IMR-90 (cell line): Measurements from ENCODE around the gene CCND3. TPM values are rescaled to one million over a fixed set of nuclear protein-coding genes. Genes with fewer than 3 reads are reported as not detected.

Source experiments
- ATAC-seq: fragments of 200-7000 bp; cut with Tn5 transposase; 2 replicates; pipeline ENCODE4 v1.9.1; 2020; ENCODE audit warnings: low read depth, mild to moderate bottlenecking, moderate library complexity
- BruUV-seq: library from RNA; stranded (reverse); fragments of 400-500 nt; replicated peaks from 2 replicates; lab custom pipeline; 2021; lab: Mats Ljungman, UMichigan
- CTCF ChIA-PET: fragments of 300-600 bp; formaldehyde crosslinking; extraction: SDS; loops from one replicate; lab custom pipeline; 2021; ENCODE audit warnings: antibody characterized with exemption; lab: Yijun Ruan, JAX
- POLR2A ChIA-PET: fragments of 300-600 bp; sonication (Branson Sonifier 250); formaldehyde crosslinking; loops from one replicate; lab custom pipeline; 2022; ENCODE audit warnings: antibody characterized with exemption; ENCODE audit not compliant: unreplicated experiment; lab: Charles Lee
- DNase-seq: peaks from one replicate; pipeline ENCODE4 v3.0.0; 2013
- H2AFZ ChIP-seq: replicated peaks from 2 replicates; pipeline ENCODE3; 2013; ENCODE audit warnings: low read length, mild to moderate bottlenecking; ENCODE audit not compliant: poor library complexity
- H2AK5ac ChIP-seq: 2 replicates; pipeline ENCODE4 v1.6.1; 2013; ENCODE audit warnings: low read depth, low read length, inconsistent platforms
- H2AK9ac ChIP-seq: replicated peaks from 2 replicates; pipeline ENCODE3; 2013; ENCODE audit warnings: mild to moderate bottlenecking, low read depth, low read length, moderate library complexity; ENCODE audit not compliant: poor library complexity
- H2BK120ac ChIP-seq: 2 replicates; pipeline ENCODE4 v1.6.1; 2013; ENCODE audit warnings: low read depth, low read length, inconsistent platforms
- H2BK15ac ChIP-seq: 3 replicates; pipeline ENCODE4 v1.6.1; 2013; ENCODE audit warnings: low read depth, low read length, inconsistent platforms
- H2BK20ac ChIP-seq: 2 replicates; pipeline ENCODE4 v1.6.1; 2013; ENCODE audit warnings: low read depth, mild to moderate bottlenecking, inconsistent platforms, low read length, moderate library complexity
- H2BK5ac ChIP-seq: 2 replicates; pipeline ENCODE4 v1.6.1; 2013; ENCODE audit warnings: mild to moderate bottlenecking, low read depth, low read length, inconsistent platforms; ENCODE audit not compliant: poor library complexity, severe bottlenecking
- H3K14ac ChIP-seq: replicated peaks from 2 replicates; pipeline ENCODE4 v1.6.1; 2013; ENCODE audit warnings: low read depth, low read length, inconsistent platforms
- H3K18ac ChIP-seq: 2 replicates; pipeline ENCODE4 v1.6.1; 2013; ENCODE audit warnings: low read depth, low read length, control low read depth
- H3K23ac ChIP-seq: 2 replicates; pipeline ENCODE4 v1.6.1; 2013; ENCODE audit warnings: low read depth, low read length, inconsistent platforms
- H3K27ac ChIP-seq: 2 replicates; pipeline ENCODE4 v1.5.1; 2013; ENCODE audit warnings: mild to moderate bottlenecking, control low read depth, low read length; ENCODE audit not compliant: insufficient read depth
- H3K27me3 ChIP-seq: 2 replicates; pipeline ENCODE4 v1.6.1; 2013; ENCODE audit warnings: low read length; ENCODE audit not compliant: control insufficient read depth, insufficient read depth
- H3K36me3 ChIP-seq: 2 replicates; pipeline ENCODE4 v1.6.1; 2013; ENCODE audit warnings: low read length, mixed read lengths; ENCODE audit not compliant: control insufficient read depth, insufficient read depth
- H3K4ac ChIP-seq: 2 replicates; pipeline ENCODE4 v1.6.1; 2013; ENCODE audit warnings: low read depth, low read length, inconsistent platforms
- H3K4me1 ChIP-seq: 2 replicates; pipeline ENCODE4 v1.6.1; 2013; ENCODE audit warnings: low read length, mixed read lengths; ENCODE audit not compliant: control insufficient read depth, insufficient read depth
- H3K4me2 ChIP-seq: 2 replicates; pipeline ENCODE4 v1.6.1; 2013; ENCODE audit warnings: low read depth, mild to moderate bottlenecking, control low read depth, low read length, moderate library complexity
- H3K4me3 ChIP-seq: 2 replicates; pipeline ENCODE4 v1.5.1; 2013; ENCODE audit warnings: low read depth, mild to moderate bottlenecking, control low read depth, low read length, moderate library complexity; ENCODE audit not compliant: insufficient read depth
- H3K56ac ChIP-seq: 2 replicates; pipeline ENCODE4 v1.6.1; 2013; ENCODE audit warnings: low read length, inconsistent platforms; ENCODE audit not compliant: insufficient read depth; ENCODE audit errors: extremely low read depth
- H3K79me1 ChIP-seq, 2 experiments: 2 replicates each; pipeline ENCODE4 v1.6.1; 2013; ENCODE audit warnings: low read length in 2 of 2, inconsistent platforms in 1 of 2, low read depth in 1 of 2
- H3K9ac ChIP-seq: 2 replicates; pipeline ENCODE4 v1.6.1; 2013; ENCODE audit warnings: low read depth, low read length, control low read depth
- H3K9me1 ChIP-seq: 2 replicates; pipeline ENCODE4 v1.6.1; 2013; ENCODE audit warnings: low read length, inconsistent platforms; ENCODE audit not compliant: insufficient read depth
- H3K9me3 ChIP-seq: 2 replicates; pipeline ENCODE4 v1.6.1; 2013; ENCODE audit warnings: low read length; ENCODE audit not compliant: control insufficient read depth, insufficient read depth
- H4K20me1 ChIP-seq: 2 replicates; pipeline ENCODE4 v1.6.1; 2013; ENCODE audit warnings: low read length, inconsistent platforms; ENCODE audit not compliant: insufficient read depth
- H4K5ac ChIP-seq: 2 replicates; pipeline ENCODE4 v1.6.1; 2013; ENCODE audit warnings: mild to moderate bottlenecking, low read depth, low read length, control low read depth
- H4K8ac ChIP-seq, 2 experiments: 2 replicates each; pipeline ENCODE4 v1.6.1; 2013; ENCODE audit warnings: low read depth in 2 of 2, low read length in 2 of 2, control low read depth in 1 of 2, inconsistent platforms in 1 of 2
- H4K91ac ChIP-seq: 2 replicates; pipeline ENCODE4 v1.6.1; 2013; ENCODE audit warnings: low read depth, low read length, inconsistent platforms; ENCODE audit not compliant: insufficient read depth
- BHLHE40 ChIP-seq: fragments of 150-350 bp; IDR thresholded peaks from 2 replicates; pipeline ENCODE4 v1.6.1; 2016; ENCODE audit warnings: mild to moderate bottlenecking, low read depth, low read length
- CHD1 ChIP-seq: IDR thresholded peaks from 2 replicates; pipeline ENCODE4 v1.6.1; 2012; ENCODE audit warnings: low read depth, low read length, improper control_type of control experiment
- MAFK ChIP-seq: IDR thresholded peaks from 2 replicates; pipeline ENCODE4 v1.6.1; 2012; ENCODE audit warnings: low read depth, low read length, improper control_type of control experiment
- MXI1 ChIP-seq: IDR thresholded peaks from 2 replicates; pipeline ENCODE4 v1.6.1; 2012; ENCODE audit warnings: low read depth, mild to moderate bottlenecking, low read length, moderate library complexity, borderline replicate concordance
- NFE2L2 ChIP-seq: fragments of 150-350 bp; IDR thresholded peaks from 2 replicates; pipeline ENCODE4 v1.6.1; 2016; ENCODE audit warnings: low read depth, mild to moderate bottlenecking, low read length
- RAD21 ChIP-seq: IDR thresholded peaks from 2 replicates; pipeline ENCODE4 v1.6.1; 2012; ENCODE audit warnings: low read length, improper control_type of control experiment
- RFX5 ChIP-seq: IDR thresholded peaks from 2 replicates; pipeline ENCODE4 v1.8.0; 2012; ENCODE audit warnings: low read depth, mild to moderate bottlenecking, low read length, moderate library complexity
- SMC3 ChIP-seq: fragments of 150-350 bp; IDR thresholded peaks from 2 replicates; pipeline ENCODE4 v1.6.1; 2016; ENCODE audit warnings: low read depth, mild to moderate bottlenecking, antibody characterized with exemption, low read length, moderate library complexity
- WGBS, 2 experiments: methylation state at CpG; one replicate each; pipeline versions ENCODE4 v1.1.5 to v1.1.7; 2013; ENCODE audit warnings: missing lambda C conversion rate in 2 of 2; ENCODE audit not compliant: insufficient read length in 1 of 2; ENCODE audit errors: extremely low coverage in 2 of 2; 5-methylcytosine and 5-hydroxymethylcytosine counted together
- dilution Hi-C: fragments of 300-500 bp; cut with HindIII; formaldehyde crosslinking; loops from one replicate; pipeline ENCODE4 v1.14.3; 2018; ENCODE audit warnings: low sequenced_read_pairs; ENCODE audit not compliant: unreplicated experiment
- in situ Hi-C: fragments of 300-500 bp; cut with MboI; formaldehyde crosslinking; loops from 3 replicates; pipeline ENCODE4 v1.14.3; 2019; ENCODE audit warnings: low sequenced_read_pairs, inconsistent platforms, mixed read lengths
- intact Hi-C: fragments of 100-400 bp; cut with micrococcal nuclease; formaldehyde crosslinking; loops from 2 replicates; pipeline ENCODE4 v1.10.0; 2022
- polyA plus RNA-seq, 3 experiments: library from polyadenylated mRNA; depleted of rRNA; stranded (reverse); fragments of >200 nt; gene quantifications; 2 replicates each; pipeline ENCODE4 v1.2.3, GENCODE V29; 2012; ENCODE audit warnings: low replicate concordance in 1 of 3
- total RNA-seq: library from RNA; depleted of rRNA; stranded (reverse); fragments of >200 nt; gene quantifications from 2 replicates; pipeline ENCODE4 v1.2.3, GENCODE V29; 2012
- TF ChIP-seq, protein P1 (sequence below): fragments of 150-350 bp; IDR thresholded peaks from 2 replicates; pipeline ENCODE4 v1.6.1; 2017; ENCODE audit warnings: mild to moderate bottlenecking, antibody characterized with exemption, low read length, low read depth
- TF ChIP-seq, protein P2 (sequence below): fragments of 150-350 bp; IDR thresholded peaks from 2 replicates; pipeline ENCODE4 v1.6.1; 2016; ENCODE audit warnings: low read depth, mild to moderate bottlenecking, low read length, moderate library complexity, borderline replicate concordance
- TF ChIP-seq, protein P3 (sequence below): conservative IDR thresholded peaks from 2 replicates; pipeline ENCODE4 v1.5.1; 2012; ENCODE audit warnings: mild to moderate bottlenecking, low read depth, low read length, improper control_type of control experiment

The CCND3 gene
- total and polyA plus RNA-seq, 2 of the 4 experiments (the other 2 are of a cell fraction) = 19.2 to 61.9 TPM

DNA sequence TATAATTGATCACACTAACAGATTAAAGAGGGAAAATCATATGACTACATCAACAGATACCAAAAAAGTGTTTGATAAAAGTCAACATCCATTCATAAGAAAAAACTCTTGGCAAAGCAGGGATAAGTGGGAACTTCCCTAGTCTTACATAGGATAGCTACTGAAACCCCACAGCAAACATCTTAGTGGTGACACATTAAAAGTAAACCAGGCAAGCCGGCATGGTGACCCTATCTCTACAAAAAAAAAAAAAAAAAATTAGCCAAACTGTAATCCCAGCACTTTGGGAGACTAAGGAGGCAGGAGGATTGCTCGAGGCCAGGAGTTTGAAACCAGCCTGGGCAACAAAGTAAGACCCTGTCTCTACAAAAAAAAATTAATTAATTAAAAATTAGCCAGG is 13.8 kb upstream of the CCND3 start:
- TF ChIP-seq CHD1 (no peak), SMC3 (no peak), NFE2L2 (no peak), BHLHE40 (no peak), RAD21 (no peak), MAFK (no peak), RFX5 (no peak), MXI1 (no peak)
- TF ChIP-seq, protein P1, sequence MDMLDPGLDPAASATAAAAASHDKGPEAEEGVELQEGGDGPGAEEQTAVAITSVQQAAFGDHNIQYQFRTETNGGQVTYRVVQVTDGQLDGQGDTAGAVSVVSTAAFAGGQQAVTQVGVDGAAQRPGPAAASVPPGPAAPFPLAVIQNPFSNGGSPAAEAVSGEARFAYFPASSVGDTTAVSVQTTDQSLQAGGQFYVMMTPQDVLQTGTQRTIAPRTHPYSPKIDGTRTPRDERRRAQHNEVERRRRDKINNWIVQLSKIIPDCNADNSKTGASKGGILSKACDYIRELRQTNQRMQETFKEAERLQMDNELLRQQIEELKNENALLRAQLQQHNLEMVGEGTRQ = no peak
- TF ChIP-seq, protein P2, sequence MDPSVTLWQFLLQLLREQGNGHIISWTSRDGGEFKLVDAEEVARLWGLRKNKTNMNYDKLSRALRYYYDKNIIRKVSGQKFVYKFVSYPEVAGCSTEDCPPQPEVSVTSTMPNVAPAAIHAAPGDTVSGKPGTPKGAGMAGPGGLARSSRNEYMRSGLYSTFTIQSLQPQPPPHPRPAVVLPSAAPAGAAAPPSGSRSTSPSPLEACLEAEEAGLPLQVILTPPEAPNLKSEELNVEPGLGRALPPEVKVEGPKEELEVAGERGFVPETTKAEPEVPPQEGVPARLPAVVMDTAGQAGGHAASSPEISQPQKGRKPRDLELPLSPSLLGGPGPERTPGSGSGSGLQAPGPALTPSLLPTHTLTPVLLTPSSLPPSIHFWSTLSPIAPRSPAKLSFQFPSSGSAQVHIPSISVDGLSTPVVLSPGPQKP = no peak
- TF ChIP-seq, protein P3, sequence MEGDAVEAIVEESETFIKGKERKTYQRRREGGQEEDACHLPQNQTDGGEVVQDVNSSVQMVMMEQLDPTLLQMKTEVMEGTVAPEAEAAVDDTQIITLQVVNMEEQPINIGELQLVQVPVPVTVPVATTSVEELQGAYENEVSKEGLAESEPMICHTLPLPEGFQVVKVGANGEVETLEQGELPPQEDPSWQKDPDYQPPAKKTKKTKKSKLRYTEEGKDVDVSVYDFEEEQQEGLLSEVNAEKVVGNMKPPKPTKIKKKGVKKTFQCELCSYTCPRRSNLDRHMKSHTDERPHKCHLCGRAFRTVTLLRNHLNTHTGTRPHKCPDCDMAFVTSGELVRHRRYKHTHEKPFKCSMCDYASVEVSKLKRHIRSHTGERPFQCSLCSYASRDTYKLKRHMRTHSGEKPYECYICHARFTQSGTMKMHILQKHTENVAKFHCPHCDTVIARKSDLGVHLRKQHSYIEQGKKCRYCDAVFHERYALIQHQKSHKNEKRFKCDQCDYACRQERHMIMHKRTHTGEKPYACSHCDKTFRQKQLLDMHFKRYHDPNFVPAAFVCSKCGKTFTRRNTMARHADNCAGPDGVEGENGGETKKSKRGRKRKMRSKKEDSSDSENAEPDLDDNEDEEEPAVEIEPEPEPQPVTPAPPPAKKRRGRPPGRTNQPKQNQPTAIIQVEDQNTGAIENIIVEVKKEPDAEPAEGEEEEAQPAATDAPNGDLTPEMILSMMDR = no peak
- Histone ChIP-seq H4K5ac (no peak overlapping the region), H3K4ac (no peak overlapping the region), H3K18ac (no peak overlapping the region), H2AK9ac (no peak overlapping the region), H3K4me2 (no peak overlapping the region), H3K23ac (no peak overlapping the region), H3K9ac (no peak overlapping the region), H2BK5ac (no peak overlapping the region), H3K4me3 (no peak overlapping the region), H3K79me1 (no peaks in the 10 kb centered on the region), H3K4me1 (no peaks in the 10 kb centered on the region), H4K20me1 (no peaks in the 10 kb centered on the region), H2BK15ac (no peak overlapping the region), H3K27ac (no peak overlapping the region), H2AK5ac (no peak overlapping the region), H3K27me3 (no peaks in the 10 kb centered on the region), H3K14ac (no peak overlapping the region), H2BK120ac (no peak overlapping the region), H2AFZ (no peak overlapping the region), H3K9me3 (no peaks in the 10 kb centered on the region), H3K36me3 (no peaks in the 10 kb centered on the region), H2BK20ac (no peak overlapping the region), H4K8ac (no peak overlapping the region), H3K9me1 (no peaks in the 10 kb centered on the region), H3K56ac (no peak overlapping the region), H4K91ac (no peak overlapping the region)
- ChIA-PET CTCF (interaction anchor here (0.6 kb wide), 1 partner anchor 93 kb away, joined by 3 read pairs; no protein-coding TSS in a partner anchor), POLR2A (no interaction called here)
- no peak for ATAC-seq
- no peak for DNase-seq
- WGBS, 2 experiments = no CpG with 5 or more reads among the region's 2 CpGs
- in situ Hi-C loops (no loop called here), intact Hi-C loops (no loop called here), dilution Hi-C loops (no loop called here)
- BruUV-seq = no TSS peak
